Neural cell (in vitro differentiated cells): Measurements from ENCODE around the gene IDUA. TPM values are rescaled to one million over a fixed set of nuclear protein-coding genes. Genes with fewer than 3 reads are reported as not detected.

ENCODE experiments used
- H2AFZ ChIP-seq: fragments of 200-600, 300-800 bp; sonication (generic), shearing (Covaris generic); 2 replicates; pipeline ENCODE4 v1.6.0; 2014; ENCODE audit warnings: low read depth, mild to moderate bottlenecking, antibody characterized with exemption, low read length, moderate library complexity
- H3F3A ChIP-seq: fragments of 200-600 bp; shearing (Covaris generic); 2 replicates; pipeline ENCODE4 v1.6.1; 2016; ENCODE audit warnings: mild to moderate bottlenecking, moderate library complexity, mixed read lengths, antibody characterized with exemption, low read length; ENCODE audit not compliant: insufficient read depth, poor library complexity, severe bottlenecking
- H3K27ac ChIP-seq: fragments of 200-600, 300-800 bp; sonication (generic), shearing (Covaris generic); 2 replicates; pipeline ENCODE4 v1.5.1; 2014; ENCODE audit warnings: mild to moderate bottlenecking, low read length, moderate library complexity
- H3K27me3 ChIP-seq: fragments of 300-800, 200-600 bp; sonication (generic), shearing (Covaris generic); 2 replicates; pipeline ENCODE4 v1.6.0; 2014; ENCODE audit warnings: mild to moderate bottlenecking, low read depth, low read length, moderate library complexity; ENCODE audit not compliant: insufficient read depth
- H3K36me3 ChIP-seq: fragments of 300-800, 200-600 bp; sonication (generic), shearing (Covaris generic); 2 replicates; pipeline ENCODE4 v1.5.1; 2014; ENCODE audit warnings: mild to moderate bottlenecking, antibody characterized with exemption, low read length, moderate library complexity; ENCODE audit not compliant: insufficient read depth
- H3K4me2 ChIP-seq: fragments of 300-800, 200-600 bp; sonication (generic), shearing (Covaris generic); 2 replicates; pipeline ENCODE4 v1.6.0; 2014; ENCODE audit warnings: mild to moderate bottlenecking, low read length
- H3K4me3 ChIP-seq: fragments of 300-800, 200-600 bp; sonication (generic), shearing (Covaris generic); 2 replicates; pipeline ENCODE4 v1.5.1; 2014; ENCODE audit warnings: mild to moderate bottlenecking, low read length, moderate library complexity
- H3K79me2 ChIP-seq: fragments of 200-600 bp; shearing (Covaris generic); replicated peaks from 2 replicates; pipeline ENCODE4 v1.6.0; 2014; ENCODE audit warnings: mild to moderate bottlenecking, low read length, moderate library complexity; ENCODE audit not compliant: insufficient read depth
- H3K9ac ChIP-seq: fragments of 300-800, 200-600 bp; sonication (generic), shearing (Covaris generic); 2 replicates; pipeline ENCODE4 v1.6.1; 2016; ENCODE audit warnings: mild to moderate bottlenecking, low read length, mixed read lengths
- H3K9me2 ChIP-seq: fragments of 200-600 bp; shearing (Covaris generic); 2 replicates; pipeline ENCODE4 v1.6.1; 2016; ENCODE audit warnings: mild to moderate bottlenecking, low read length, mixed read lengths; ENCODE audit not compliant: insufficient read depth
- H3K9me3 ChIP-seq: fragments of 200-600, 300-800 bp; sonication (generic), shearing (Covaris generic); 2 replicates; pipeline ENCODE4 v1.6.1; 2016; ENCODE audit warnings: mild to moderate bottlenecking, mixed run types, low read length, moderate library complexity, mixed read lengths
- H4K20me1 ChIP-seq: fragments of 200-600 bp; shearing (Covaris generic); 2 replicates; pipeline ENCODE4 v1.6.1; 2016; ENCODE audit warnings: mild to moderate bottlenecking, mixed run types; ENCODE audit not compliant: insufficient read depth
- CTCF ChIP-seq: fragments of 450-650 bp; IDR thresholded peaks from 2 replicates; pipeline ENCODE4 v1.5.1; 2014; ENCODE audit warnings: antibody characterized with exemption, mild to moderate bottlenecking, moderate library complexity; ENCODE audit not compliant: poor library complexity, severe bottlenecking
- EP300 ChIP-seq: fragments of 450-650 bp; conservative IDR thresholded peaks from 2 replicates; pipeline ENCODE4 v1.6.1; 2014; ENCODE audit warnings: antibody characterized with exemption, mild to moderate bottlenecking, moderate library complexity; ENCODE audit not compliant: poor library complexity, severe bottlenecking
- EZH2 ChIP-seq: fragments of 200-600, 300-800 bp; shearing (Covaris generic), sonication (generic); IDR thresholded peaks from 2 replicates; pipeline ENCODE4 v1.6.1; 2014; ENCODE audit warnings: antibody characterized with exemption, low read length, borderline replicate concordance, mild to moderate bottlenecking; ENCODE audit not compliant: insufficient read depth, poor library complexity, severe bottlenecking
- MXI1 ChIP-seq: fragments of 450-650 bp; conservative IDR thresholded peaks from 2 replicates; pipeline ENCODE4 v1.6.1; 2014; ENCODE audit warnings: antibody characterized with exemption, mild to moderate bottlenecking; ENCODE audit not compliant: poor library complexity, severe bottlenecking
- POLR2AphosphoS5 ChIP-seq: IDR thresholded peaks from 2 replicates; pipeline ENCODE4 v1.6.1; 2012
- RAD21 ChIP-seq: fragments of 450-650 bp; conservative IDR thresholded peaks from 2 replicates; pipeline ENCODE4 v1.6.1; 2014; ENCODE audit warnings: antibody characterized with exemption, mild to moderate bottlenecking, moderate library complexity
- REST ChIP-seq: IDR thresholded peaks from 2 replicates; pipeline ENCODE4 v1.6.1; 2012; ENCODE audit warnings: borderline replicate concordance
- SMC3 ChIP-seq: fragments of 450-650 bp; conservative IDR thresholded peaks from 2 replicates; pipeline ENCODE4 v1.6.1; 2014; ENCODE audit warnings: antibody characterized with exemption, mild to moderate bottlenecking, moderate library complexity; ENCODE audit not compliant: poor library complexity
- TAF1 ChIP-seq: IDR thresholded peaks from 2 replicates; pipeline ENCODE4 v1.6.1; 2012; ENCODE audit warnings: low read depth
- polyA plus RNA-seq: library from polyadenylated mRNA; depleted of rRNA; stranded (reverse); fragments of >200 nt; gene quantifications from 2 replicates; pipeline ENCODE4 v1.2.3, GENCODE V29; 2014

Gene IDUA
- polyA plus RNA-seq, 1 donor from 2014 or later, result 12.7 TPM

- Histone ChIP-seq H3K36me3 (no peaks in the 10 kb centered on the region), H3F3A (no peaks in the 10 kb centered on the region), H3K9ac (no peak overlapping the region), H2AFZ (no peak overlapping the region), H3K9me2 (no peaks in the 10 kb centered on the region), H3K9me3 (no peaks in the 10 kb centered on the region), H3K4me3 (no peak overlapping the region), H4K20me1 (no peaks in the 10 kb centered on the region), H3K79me2 (no peaks in the 10 kb centered on the region), H3K27ac (no peak overlapping the region), H3K27me3 (no peaks in the 10 kb centered on the region), H3K4me2 (no peak overlapping the region)
- TF ChIP-seq SMC3, result no peak
- no peak for TF ChIP-seq POLR2AphosphoS5
- no peak for TF ChIP-seq EZH2
- no peak for TF ChIP-seq MXI1
- TF ChIP-seq CTCF, result no peak
- TF ChIP-seq EP300, result no peak
- no peak for TF ChIP-seq RAD21
- no peak for TF ChIP-seq REST
- TF ChIP-seq TAF1, result no peak
These were observed 30.2 kb upstream of the IDUA start for GRCh38 chr4:956531-957230.

- H3K9me3 ChIP-seq, result no peaks in the 10 kb centered on the region
- H3K9ac ChIP-seq, result no peak overlapping the region
- H3K4me2 ChIP-seq, result no peak overlapping the region
- H3K4me3 ChIP-seq, result no peak overlapping the region
- H2AFZ ChIP-seq, result no peak overlapping the region
- no peak for TF ChIP-seq CTCF
- TF ChIP-seq MXI1, result no peak
- TF ChIP-seq EZH2, result no peak
- no peak for TF ChIP-seq POLR2AphosphoS5
- TF ChIP-seq TAF1, result no peak
- no peak for TF ChIP-seq REST
- no peaks in the 10 kb centered on the region for H3K9me2 ChIP-seq
- no peaks in the 10 kb centered on the region for H3F3A ChIP-seq
- no peaks in the 10 kb centered on the region for H4K20me1 ChIP-seq
- H3K27me3 ChIP-seq, result no peaks in the 10 kb centered on the region
- no peak overlapping the region for H3K27ac ChIP-seq
- no peaks in the 10 kb centered on the region for H3K36me3 ChIP-seq
- H3K79me2 ChIP-seq, result no peaks in the 10 kb centered on the region
These were observed 29.6 kb upstream of the IDUA start for GRCh38 chr4:957231-957580.
